Right renal pelvis (tissue), 4 donors: ENCODE results near the gene RIMS3. TPM values are rescaled to one million over a fixed set of nuclear protein-coding genes. Genes with fewer than 3 reads are reported as not detected.

Source experiments
- DNase-seq, 4 donors: peaks; one replicate each; pipeline ENCODE4 v3.0.0-alpha.2; 2013; ENCODE audit warnings: low read depth in 4 of 4, low spot score in 3 of 4, missing footprints in 1 of 4
- polyA plus RNA-seq, 4 donors: library from polyadenylated mRNA; unstranded; fragments of 120-200 nt; gene quantifications; one replicate each; pipeline ENCODE4 v1.2.1, GENCODE V29; 2013; ENCODE audit not compliant: insufficient read length in 4 of 4

Gene RIMS3
- polyA plus RNA-seq, 4 donors = 1.7 to 1.8 (median 1.7) TPM

GRCh38 chr1:40692429-40692895 is 27.0 kb upstream of the RIMS3 start:
- no peak for DNase-seq

- DNase-seq = peak; percentile 96 to 100 (median 100)
Measured at GRCh38 chr1:40691538-40692428, 26.3 kb upstream of the RIMS3 start, which contains the start of gene NFYC. Gene NFYC, plus strand, starts transcription at chr1:40691704. Its CDS starts 47,140 bp downstream, at chr1:40738844.

DNA sequence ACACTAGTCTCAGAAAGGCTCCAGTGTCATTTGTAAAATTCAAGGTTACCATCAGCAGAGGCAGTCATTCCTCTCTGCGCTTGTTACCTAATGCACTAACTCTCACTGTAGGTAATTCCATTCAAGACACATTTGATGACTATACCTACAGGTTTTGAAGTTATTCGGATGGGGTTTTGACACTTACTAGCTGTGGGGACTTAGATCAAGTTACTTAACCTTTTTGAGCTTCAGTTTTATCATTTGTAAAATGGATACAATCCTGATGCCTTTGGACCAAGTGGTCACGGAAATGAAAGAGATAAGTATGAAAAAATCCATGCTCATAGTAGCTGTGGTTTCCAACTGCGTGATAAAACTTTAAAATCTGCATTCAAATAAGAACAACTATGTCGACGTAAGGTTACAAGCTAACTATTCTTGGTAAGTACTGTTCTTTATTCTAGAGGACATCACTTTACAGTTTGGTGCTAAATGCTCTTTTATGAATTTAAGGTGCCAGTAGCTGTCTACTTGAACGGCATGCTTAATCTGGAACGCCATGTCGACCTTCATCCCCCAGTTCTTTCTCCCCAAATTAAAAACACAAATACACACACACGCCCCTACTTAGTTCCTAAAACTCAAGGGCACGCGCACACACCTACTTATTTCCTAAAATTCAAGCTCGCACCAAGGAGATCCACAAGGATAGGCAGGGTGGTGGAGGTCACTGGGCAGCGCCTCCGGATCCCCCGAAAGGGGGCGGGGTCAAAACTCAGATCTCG is 25.5 kb upstream of the RIMS3 start:
- no peak for DNase-seq

- no peak for DNase-seq
Measured at GRCh38 chr1:40689737-40690136, 24.3 kb upstream of the RIMS3 start.

GRCh38 chr1:40687661-40688060 is 22.2 kb upstream of the RIMS3 start:
- no peak for DNase-seq

GRCh38 chr1:40687059-40687458 is 21.6 kb upstream of the RIMS3 start:
- DNase-seq = no peak

DNA sequence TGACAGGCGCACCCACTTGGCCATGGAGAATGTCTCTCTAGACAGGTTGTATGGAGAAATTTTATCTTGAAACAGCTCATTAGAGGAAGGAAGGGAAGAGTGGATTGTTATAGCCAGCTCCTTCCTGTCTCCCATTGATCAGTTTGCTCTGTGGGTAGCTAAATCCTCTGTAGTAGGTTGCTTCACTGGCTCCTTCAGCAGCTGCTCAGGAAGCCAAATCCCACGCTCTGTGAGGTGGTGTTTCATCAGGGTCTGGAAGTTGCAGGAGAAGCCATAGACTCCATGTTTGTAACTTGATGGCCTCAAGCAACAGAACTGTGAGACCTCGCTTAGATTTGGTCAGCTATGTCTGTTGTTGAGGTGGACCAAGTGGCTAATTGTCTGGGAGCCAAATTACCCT is 19.2 kb upstream of the RIMS3 start:
- DNase-seq = no peak

GRCh38 chr1:40679165-40679953 is 13.9 kb upstream of the RIMS3 start:
- no peak for DNase-seq

DNA sequence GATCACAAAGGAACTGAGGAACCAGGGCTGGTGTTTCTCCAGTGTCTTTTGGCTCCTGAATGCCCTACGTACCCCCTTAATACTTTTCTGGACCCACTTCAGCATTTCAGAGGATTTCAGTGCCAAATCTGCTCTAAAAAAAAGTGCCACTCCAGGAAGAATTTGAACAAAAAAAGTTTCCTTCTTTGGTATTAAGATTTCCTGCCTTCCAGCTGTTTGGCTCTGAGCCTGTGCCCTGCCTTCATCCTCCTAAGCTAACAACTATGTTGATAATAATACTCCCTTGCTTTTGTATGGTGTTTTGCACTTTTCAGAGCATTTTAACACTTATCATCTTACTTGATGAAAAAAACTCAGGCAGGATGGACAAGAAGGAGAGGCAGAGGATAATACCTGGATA is 11.0 kb upstream of the RIMS3 start:
- no peak for DNase-seq

GRCh38 chr1:40673452-40673851 is 8.0 kb upstream of the RIMS3 start:
- DNase-seq = no peak

DNA sequence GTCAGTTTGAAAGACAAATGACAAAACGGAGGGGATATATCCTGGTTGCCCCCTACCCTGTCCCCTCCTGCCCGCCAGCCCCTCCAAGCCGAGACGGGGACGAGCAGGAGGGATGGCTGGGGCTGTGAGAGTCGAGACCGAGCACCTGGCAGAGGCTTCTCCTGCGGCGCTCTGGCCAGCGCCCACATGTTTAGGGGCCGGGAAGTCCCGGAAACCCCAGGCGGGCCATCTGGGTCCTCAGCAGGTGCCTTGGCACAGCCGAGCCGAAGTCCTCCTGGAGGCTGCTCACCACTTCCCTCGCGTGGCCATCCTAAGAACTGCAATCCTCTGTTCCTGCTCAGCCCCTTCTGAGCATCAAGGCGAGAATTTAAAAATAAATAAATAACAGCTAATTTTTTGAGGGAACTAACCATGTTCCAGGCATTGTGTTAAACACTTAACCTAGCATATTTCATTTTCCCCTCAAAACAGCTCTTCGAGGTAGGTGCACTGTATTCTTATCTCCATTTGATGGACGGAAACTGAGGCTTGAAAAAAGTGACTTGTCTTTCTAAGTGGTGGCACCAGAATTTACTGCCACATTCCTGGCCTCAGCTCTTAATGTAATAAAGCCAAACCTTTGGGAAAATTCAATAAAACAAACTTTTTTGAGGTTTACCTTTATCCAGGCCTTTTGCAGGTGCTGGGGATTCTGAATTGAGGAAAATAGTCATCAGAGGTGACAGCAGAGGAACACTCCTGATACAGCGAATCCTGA is 3.5 kb upstream of the RIMS3 start:
- DNase-seq = peak in 1 of 4 donors; percentile 49

DNA sequence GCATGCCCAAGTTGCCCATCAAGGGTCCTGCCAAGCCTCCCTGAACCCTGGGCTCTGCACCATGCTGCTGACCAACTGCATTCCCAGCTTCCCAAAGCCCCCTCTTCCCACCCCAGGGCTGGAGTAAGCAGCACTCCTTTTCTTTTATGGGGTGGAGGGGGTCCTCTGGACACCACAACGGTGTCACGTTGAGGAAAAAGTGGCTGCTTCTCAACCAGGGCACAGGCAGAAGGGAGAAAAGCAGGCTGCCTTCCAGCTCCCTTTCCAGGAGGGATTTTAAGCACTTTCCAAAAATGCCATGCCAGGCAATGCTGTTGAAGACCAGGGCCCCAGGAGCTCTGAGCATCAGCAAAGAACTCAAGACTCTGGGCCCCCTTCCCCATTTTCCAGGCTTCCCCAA is 691 bp downstream of the RIMS3 start:
- no peak for DNase-seq

DNA sequence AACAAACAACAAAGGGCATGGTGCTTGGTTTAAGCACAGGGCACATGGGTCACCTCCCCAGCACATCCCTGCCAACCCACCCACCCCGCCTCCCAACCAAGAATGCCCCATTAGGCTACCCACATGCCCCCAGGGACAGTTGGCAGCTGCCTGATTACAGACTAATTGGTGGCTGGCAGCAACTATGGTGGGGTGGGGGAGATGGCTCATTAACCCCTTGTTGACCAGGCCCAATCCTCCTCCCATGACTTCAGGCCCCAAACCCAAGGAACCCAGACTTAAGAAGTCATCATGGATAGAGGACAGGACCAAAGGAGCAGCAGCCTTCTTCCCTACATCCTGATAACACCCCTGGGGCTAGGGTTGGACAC is 1.3 kb downstream of the RIMS3 start:
- DNase-seq = no peak

DNA sequence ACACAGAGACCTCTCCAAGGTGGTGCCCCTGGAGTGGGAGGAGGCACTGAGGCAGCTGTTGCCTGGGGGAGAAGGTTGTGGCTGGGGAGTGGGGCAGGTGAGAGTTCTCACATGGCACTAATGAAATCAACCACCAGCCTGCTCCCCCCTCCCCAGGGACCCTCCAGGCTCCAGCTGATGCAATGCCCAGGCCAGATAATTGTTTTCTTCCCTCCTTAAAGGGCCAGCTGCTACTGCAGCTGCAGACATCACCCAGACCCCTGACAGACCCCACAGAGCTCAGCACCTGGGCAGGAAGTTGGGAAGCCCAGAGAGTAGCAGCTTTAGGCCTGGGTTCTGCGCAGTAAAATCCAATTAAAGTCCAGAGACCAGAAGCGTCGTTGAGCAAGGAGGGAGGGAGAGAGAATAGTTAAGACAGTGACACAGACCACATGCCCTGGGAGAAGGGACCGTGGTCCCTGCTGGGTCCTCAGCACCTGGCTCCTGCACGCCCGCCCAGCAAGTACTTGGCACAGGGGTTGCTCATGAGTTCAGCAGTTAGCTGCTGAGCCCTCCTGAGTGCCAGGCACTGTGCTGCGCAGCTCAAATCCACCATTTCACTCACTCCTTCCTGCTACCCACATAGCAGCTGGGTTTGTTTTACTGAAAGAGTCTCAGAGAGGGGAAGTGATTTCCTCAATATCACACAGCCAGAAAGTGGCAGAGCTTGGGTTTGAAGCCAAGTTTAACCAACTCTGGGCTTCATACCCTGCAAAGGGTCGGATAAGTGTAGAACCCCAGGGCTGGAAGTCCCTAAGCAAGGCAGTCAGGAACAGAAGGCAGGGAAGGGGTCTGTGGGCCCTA is 1.9 kb downstream of the RIMS3 start:
- DNase-seq = no peak

DNA sequence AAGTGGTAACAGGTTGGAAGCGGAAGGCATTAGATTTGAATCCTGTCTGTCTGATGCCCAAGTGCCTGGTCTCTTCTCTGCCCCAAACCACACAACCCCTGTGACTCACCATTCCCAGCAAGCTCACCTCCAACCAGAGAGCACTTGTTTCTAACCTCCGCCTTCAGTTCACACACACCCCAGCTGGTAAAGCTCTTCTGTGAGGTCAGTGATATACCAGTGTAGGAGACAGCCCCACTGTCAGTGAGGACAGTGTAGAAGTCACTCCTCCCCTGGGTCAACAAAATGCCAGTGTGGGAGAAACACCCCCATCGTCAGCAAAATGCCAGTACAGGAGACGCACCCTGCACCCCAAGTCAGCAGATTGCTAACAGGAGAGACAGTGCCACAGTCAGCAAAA is 2.6 kb downstream of the RIMS3 start:
- DNase-seq = no peak

- DNase-seq = no peak
Measured at GRCh38 chr1:40662151-40662550, 3.3 kb downstream of the RIMS3 start.

GRCh38 chr1:40661678-40662077 is 3.8 kb downstream of the RIMS3 start:
- DNase-seq = no peak

- no peak for DNase-seq
Measured at GRCh38 chr1:40659649-40659947, 5.9 kb downstream of the RIMS3 start.
